Panc1 (cell line): ENCODE measurements around the gene GOLGA3.

ENCODE experiments used
- TF ChIP-seq, protein P1 (sequence below): fragments of 450-650 bp; IDR thresholded peaks from 2 replicates; pipeline ENCODE4 v1.5.1; 2017; ENCODE audit warnings: mild to moderate bottlenecking
- TF ChIP-seq, protein P2 (sequence below), 2 experiments: IDR thresholded peaks; 2 replicates each; pipeline ENCODE4 v1.6.1; 2011 to 2012; ENCODE audit warnings: low read depth in 2 of 2, control low read depth in 1 of 2, low read length in 1 of 2, mild to moderate bottlenecking in 1 of 2, moderate library complexity in 1 of 2; ENCODE audit not compliant: insufficient read depth in 1 of 2

DNA sequence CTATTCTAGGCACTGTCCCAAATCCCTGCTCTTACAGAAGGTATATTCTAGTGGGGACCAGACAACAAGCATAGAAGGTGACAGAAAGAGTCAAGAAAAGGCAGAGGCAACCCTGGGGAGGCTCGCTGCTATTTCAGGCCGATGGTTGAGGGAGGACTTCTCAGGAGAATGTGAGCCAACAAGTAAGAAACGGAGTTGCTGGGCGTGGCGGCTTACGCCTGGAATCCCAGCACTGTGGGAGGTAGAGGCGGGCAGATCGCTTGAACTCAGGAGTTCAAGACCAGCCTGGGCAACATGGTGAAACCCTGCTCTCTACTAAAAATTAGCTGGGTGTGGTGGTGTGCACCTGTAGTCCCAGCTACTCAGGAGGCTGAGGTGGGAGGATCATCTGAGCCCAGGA is 4.7 kb upstream of the GOLGA3 start:
- TF ChIP-seq, protein P1, sequence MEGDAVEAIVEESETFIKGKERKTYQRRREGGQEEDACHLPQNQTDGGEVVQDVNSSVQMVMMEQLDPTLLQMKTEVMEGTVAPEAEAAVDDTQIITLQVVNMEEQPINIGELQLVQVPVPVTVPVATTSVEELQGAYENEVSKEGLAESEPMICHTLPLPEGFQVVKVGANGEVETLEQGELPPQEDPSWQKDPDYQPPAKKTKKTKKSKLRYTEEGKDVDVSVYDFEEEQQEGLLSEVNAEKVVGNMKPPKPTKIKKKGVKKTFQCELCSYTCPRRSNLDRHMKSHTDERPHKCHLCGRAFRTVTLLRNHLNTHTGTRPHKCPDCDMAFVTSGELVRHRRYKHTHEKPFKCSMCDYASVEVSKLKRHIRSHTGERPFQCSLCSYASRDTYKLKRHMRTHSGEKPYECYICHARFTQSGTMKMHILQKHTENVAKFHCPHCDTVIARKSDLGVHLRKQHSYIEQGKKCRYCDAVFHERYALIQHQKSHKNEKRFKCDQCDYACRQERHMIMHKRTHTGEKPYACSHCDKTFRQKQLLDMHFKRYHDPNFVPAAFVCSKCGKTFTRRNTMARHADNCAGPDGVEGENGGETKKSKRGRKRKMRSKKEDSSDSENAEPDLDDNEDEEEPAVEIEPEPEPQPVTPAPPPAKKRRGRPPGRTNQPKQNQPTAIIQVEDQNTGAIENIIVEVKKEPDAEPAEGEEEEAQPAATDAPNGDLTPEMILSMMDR = no peak
- TF ChIP-seq, protein P2, sequence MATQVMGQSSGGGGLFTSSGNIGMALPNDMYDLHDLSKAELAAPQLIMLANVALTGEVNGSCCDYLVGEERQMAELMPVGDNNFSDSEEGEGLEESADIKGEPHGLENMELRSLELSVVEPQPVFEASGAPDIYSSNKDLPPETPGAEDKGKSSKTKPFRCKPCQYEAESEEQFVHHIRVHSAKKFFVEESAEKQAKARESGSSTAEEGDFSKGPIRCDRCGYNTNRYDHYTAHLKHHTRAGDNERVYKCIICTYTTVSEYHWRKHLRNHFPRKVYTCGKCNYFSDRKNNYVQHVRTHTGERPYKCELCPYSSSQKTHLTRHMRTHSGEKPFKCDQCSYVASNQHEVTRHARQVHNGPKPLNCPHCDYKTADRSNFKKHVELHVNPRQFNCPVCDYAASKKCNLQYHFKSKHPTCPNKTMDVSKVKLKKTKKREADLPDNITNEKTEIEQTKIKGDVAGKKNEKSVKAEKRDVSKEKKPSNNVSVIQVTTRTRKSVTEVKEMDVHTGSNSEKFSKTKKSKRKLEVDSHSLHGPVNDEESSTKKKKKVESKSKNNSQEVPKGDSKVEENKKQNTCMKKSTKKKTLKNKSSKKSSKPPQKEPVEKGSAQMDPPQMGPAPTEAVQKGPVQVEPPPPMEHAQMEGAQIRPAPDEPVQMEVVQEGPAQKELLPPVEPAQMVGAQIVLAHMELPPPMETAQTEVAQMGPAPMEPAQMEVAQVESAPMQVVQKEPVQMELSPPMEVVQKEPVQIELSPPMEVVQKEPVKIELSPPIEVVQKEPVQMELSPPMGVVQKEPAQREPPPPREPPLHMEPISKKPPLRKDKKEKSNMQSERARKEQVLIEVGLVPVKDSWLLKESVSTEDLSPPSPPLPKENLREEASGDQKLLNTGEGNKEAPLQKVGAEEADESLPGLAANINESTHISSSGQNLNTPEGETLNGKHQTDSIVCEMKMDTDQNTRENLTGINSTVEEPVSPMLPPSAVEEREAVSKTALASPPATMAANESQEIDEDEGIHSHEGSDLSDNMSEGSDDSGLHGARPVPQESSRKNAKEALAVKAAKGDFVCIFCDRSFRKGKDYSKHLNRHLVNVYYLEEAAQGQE (IDR thresholded peaks at IDR 0.05; ENCODE audit: insufficient read depth in 1 of 2, low read depth in 2 of 2, low read length in 1 of 2) = no peak
